Activated T-cell treated with anti-CD3 and anti-CD28 coated beads, Interleukin-2, amount 50 U/mL, for 4 hours (primary cell): ENCODE results near the gene DAB2IP. TPM values are rescaled to one million over a fixed set of nuclear protein-coding genes. Genes with fewer than 3 reads are reported as not detected.
"Not testable (repeated sequence)": the region's sequence is repeated elsewhere in the genome, so short reads cannot be mapped to it uniquely, and the experiment has no call there.

Source experiments
- ATAC-seq, 2 donors: fragments of 200-7000 bp; cut with Tn5 transposase; one replicate each; pipeline ENCODE4 v1.10.0; 2021
- DNase-seq: peaks from one replicate; pipeline ENCODE4 v3.0.0-alpha.2; 2020
- H3K27me3 Mint-ChIP-seq: one replicate; pipeline ENCODE4 v1.8.0; 2021; ENCODE audit warnings: low read depth, mixed read lengths
- H3K36me3 Mint-ChIP-seq: one replicate; pipeline ENCODE4 v1.8.0; 2022; ENCODE audit warnings: mixed read lengths; ENCODE audit not compliant: insufficient read depth
- H3K4me1 Mint-ChIP-seq: one replicate; pipeline ENCODE4 v1.8.0; 2021; ENCODE audit warnings: low read depth, mixed read lengths
- H3K4me3 Mint-ChIP-seq: one replicate; pipeline ENCODE4 v1.8.0; 2021; ENCODE audit warnings: mild to moderate bottlenecking, moderate library complexity, mixed read lengths
- H3K9me3 Mint-ChIP-seq: one replicate; pipeline ENCODE4 v1.8.0; 2021; ENCODE audit warnings: mixed read lengths
- total RNA-seq, 3 donors: library from RNA; stranded (reverse); gene quantifications; one replicate each; pipeline ENCODE4 v1.2.1, GENCODE V29; 2021

DAB2IP gene
- total RNA-seq, 3 donors from 2014 or later: 0.14 to 0.24 (median 0.18) TPM

GRCh38 chr9:121741228-121741918 lies 89.9 kb downstream of the DAB2IP start:
- H3K27me3 Mint-ChIP-seq: peaks cover 17% of the 10 kb centered on the region
- peaks cover 3% of the 10 kb centered on the region for H3K4me1 Mint-ChIP-seq
- H3K4me3 Mint-ChIP-seq: no peak overlapping the region
- no peaks in the 10 kb centered on the region for H3K36me3 Mint-ChIP-seq
- no peaks in the 10 kb centered on the region for H3K9me3 Mint-ChIP-seq
- DNase-seq (no peak), ATAC-seq (no peak)

GRCh38 chr9:121741919-121742283 lies 90.5 kb downstream of the DAB2IP start:
- not testable (repeated sequence) for H3K36me3 Mint-ChIP-seq, DNase-seq, H3K9me3 Mint-ChIP-seq, H3K4me1 Mint-ChIP-seq, ATAC-seq, H3K4me3 Mint-ChIP-seq
- peaks cover 14% of the 10 kb centered on the region for H3K27me3 Mint-ChIP-seq

GRCh38 chr9:121742923-121743322 lies 91.5 kb downstream of the DAB2IP start:
- Mint-ChIP-seq H3K4me3 (no peak overlapping the region), H3K4me1 (peaks cover 4% of the 10 kb centered on the region), H3K9me3 (no peaks in the 10 kb centered on the region), H3K36me3 (no peaks in the 10 kb centered on the region), H3K27me3 (peaks cover 5% of the 10 kb centered on the region)
- no peak for DNase-seq
- ATAC-seq: no peak

- no peaks in the 10 kb centered on the region for H3K9me3 Mint-ChIP-seq
- peaks cover 9% of the 10 kb centered on the region for H3K4me1 Mint-ChIP-seq
- peaks cover 3% of the 10 kb centered on the region for H3K27me3 Mint-ChIP-seq
- DNase-seq (no peak), ATAC-seq (no peak)
- no peaks in the 10 kb centered on the region for H3K36me3 Mint-ChIP-seq
- no peak overlapping the region for H3K4me3 Mint-ChIP-seq
Observed at GRCh38 chr9:121743441-121744001, 92.1 kb downstream of the DAB2IP start.

GRCh38 chr9:121744002-121744686 lies 92.7 kb downstream of the DAB2IP start:
- H3K4me1 Mint-ChIP-seq: peaks cover 9% of the 10 kb centered on the region
- no peaks in the 10 kb centered on the region for H3K36me3 Mint-ChIP-seq
- no peak overlapping the region for H3K4me3 Mint-ChIP-seq
- ATAC-seq (no peak), DNase-seq (no peak)
- H3K9me3 Mint-ChIP-seq: no peaks in the 10 kb centered on the region
- H3K27me3 Mint-ChIP-seq: peaks cover 2% of the 10 kb centered on the region

- ATAC-seq: peak in 1 of 2 donors; percentile 10
- Mint-ChIP-seq H3K27me3 (peaks cover 1% of the 10 kb centered on the region), H3K9me3 (no peaks in the 10 kb centered on the region), H3K4me1 (peaks cover 9% of the 10 kb centered on the region), H3K36me3 (no peaks in the 10 kb centered on the region), H3K4me3 (no peak overlapping the region)
- no peak for DNase-seq
Observed at GRCh38 chr9:121744687-121745395, 93.4 kb downstream of the DAB2IP start.

GRCh38 chr9:121745396-121745695 lies 93.9 kb downstream of the DAB2IP start:
- no peak overlapping the region for H3K4me3 Mint-ChIP-seq
- no peak for ATAC-seq
- no peaks in the 10 kb centered on the region for H3K36me3 Mint-ChIP-seq
- no peaks in the 10 kb centered on the region for H3K9me3 Mint-ChIP-seq
- H3K4me1 Mint-ChIP-seq: peaks cover 9% of the 10 kb centered on the region
- peaks cover 1% of the 10 kb centered on the region for H3K27me3 Mint-ChIP-seq
- DNase-seq: no peak

GRCh38 chr9:121746411-121746810 lies 95.0 kb downstream of the DAB2IP start:
- DNase-seq: no peak
- H3K27me3 Mint-ChIP-seq: peaks cover 1% of the 10 kb centered on the region
- no peak for ATAC-seq

GRCh38 chr9:121746866-121747265 lies 95.4 kb downstream of the DAB2IP start:
- DNase-seq: no peak
- ATAC-seq: no peak
- Mint-ChIP-seq H3K27me3 (peaks cover 1% of the 10 kb centered on the region), H3K36me3 (no peaks in the 10 kb centered on the region), H3K4me1 (peaks cover 9% of the 10 kb centered on the region), H3K4me3 (no peak overlapping the region), H3K9me3 (no peaks in the 10 kb centered on the region)

More at GRCh38 chr9:121746411-121746810, 95.0 kb downstream of the DAB2IP start:
- Mint-ChIP-seq H3K9me3 (no peaks in the 10 kb centered on the region), H3K4me1 (peaks cover 9% of the 10 kb centered on the region), H3K4me3 (no peak overlapping the region), H3K36me3 (no peaks in the 10 kb centered on the region)

- H3K4me1 Mint-ChIP-seq: peaks cover 9% of the 10 kb centered on the region
- H3K27me3 Mint-ChIP-seq: peaks cover 1% of the 10 kb centered on the region
- H3K9me3 Mint-ChIP-seq: no peaks in the 10 kb centered on the region
- ATAC-seq (peak in 1 of 2 donors; percentile 24), DNase-seq (no peak)
- no peaks in the 10 kb centered on the region for H3K36me3 Mint-ChIP-seq
- H3K4me3 Mint-ChIP-seq: no peak overlapping the region
Observed at GRCh38 chr9:121748074-121748473, 96.6 kb downstream of the DAB2IP start.

GRCh38 chr9:121748727-121749423 lies 97.4 kb downstream of the DAB2IP start:
- Mint-ChIP-seq H3K4me3 (no peak overlapping the region), H3K27me3 (peaks cover 1% of the 10 kb centered on the region), H3K4me1 (peaks cover 9% of the 10 kb centered on the region), H3K36me3 (no peaks in the 10 kb centered on the region), H3K9me3 (no peaks in the 10 kb centered on the region)
- ATAC-seq (peak in 1 of 2 donors; percentile 37), DNase-seq (no peak)

GRCh38 chr9:121749614-121750013 lies 98.2 kb downstream of the DAB2IP start:
- peaks cover 1% of the 10 kb centered on the region for H3K27me3 Mint-ChIP-seq
- ATAC-seq (no peak), DNase-seq (no peak)
- no peaks in the 10 kb centered on the region for H3K9me3 Mint-ChIP-seq
- H3K36me3 Mint-ChIP-seq: no peaks in the 10 kb centered on the region
- H3K4me3 Mint-ChIP-seq: no peak overlapping the region
- peaks cover 9% of the 10 kb centered on the region for H3K4me1 Mint-ChIP-seq

- Mint-ChIP-seq H3K9me3 (no peaks in the 10 kb centered on the region), H3K4me3 (no peak overlapping the region), H3K4me1 (peaks cover 9% of the 10 kb centered on the region), H3K27me3 (peaks cover 1% of the 10 kb centered on the region), H3K36me3 (no peaks in the 10 kb centered on the region)
- ATAC-seq (no peak), DNase-seq (no peak)
Observed at GRCh38 chr9:121750259-121750714, 98.9 kb downstream of the DAB2IP start.
